ENCODE results near the gene UBAC1. TPM values are rescaled to one million over a fixed set of nuclear protein-coding genes. Genes with fewer than 3 reads are reported as not detected.

UBAC1 gene
- total RNA-seq, 2 experiments from 2014 or later = 16.4 to 19.6 TPM

GRCh38 chr9:135890190-135891026, 70.8 kb downstream of the UBAC1 start:
- no peak for TF ChIP-seq CTCF (IDR thresholded peaks at IDR 0.05)
- no peaks in the 10 kb centered on the region for H3K27me3 ChIP-seq (ENCODE audit: control insufficient read depth in 1 of 2, insufficient read depth in 2 of 2, low read length in 2 of 2)
- ChIA-PET CTCF (no interaction called here), POLR2A (no interaction called here)
- Mint-ChIP-seq H3K27ac (no peak overlapping the region), H3K4me3 (no peak overlapping the region), H3K4me1 (ENCODE audit: low read depth) (peaks cover 75% of the 10 kb centered on the region), H3K27me3 (no peaks in the 10 kb centered on the region), H3K9me3 (no peaks in the 10 kb centered on the region), H3K36me3 (ENCODE audit: low read depth) (peaks cover 5% of the 10 kb centered on the region)
- H3K4me3 ChIP-seq (ENCODE audit: low read length) = no peak overlapping the region
- no peak for DNase-seq
- no peaks in the 10 kb centered on the region for H3K9me3 ChIP-seq (ENCODE audit: control insufficient read depth in 1 of 2, insufficient read depth in 1 of 2, low read length in 2 of 2)
- intact Hi-C loops (cut with DNase I, micrococcal nuclease) = no loop called here
- no peak for ATAC-seq (ENCODE audit: poor library complexity)
- H3K36me3 ChIP-seq (ENCODE audit: insufficient read depth, low read length) = no peaks in the 10 kb centered on the region
- peaks cover 57% of the 10 kb centered on the region for H3K4me1 ChIP-seq (ENCODE audit: insufficient read depth, low read length)
- no peak overlapping the region for H3K27ac ChIP-seq (ENCODE audit: low read depth in 1 of 2, low read length in 2 of 2)

DNA sequence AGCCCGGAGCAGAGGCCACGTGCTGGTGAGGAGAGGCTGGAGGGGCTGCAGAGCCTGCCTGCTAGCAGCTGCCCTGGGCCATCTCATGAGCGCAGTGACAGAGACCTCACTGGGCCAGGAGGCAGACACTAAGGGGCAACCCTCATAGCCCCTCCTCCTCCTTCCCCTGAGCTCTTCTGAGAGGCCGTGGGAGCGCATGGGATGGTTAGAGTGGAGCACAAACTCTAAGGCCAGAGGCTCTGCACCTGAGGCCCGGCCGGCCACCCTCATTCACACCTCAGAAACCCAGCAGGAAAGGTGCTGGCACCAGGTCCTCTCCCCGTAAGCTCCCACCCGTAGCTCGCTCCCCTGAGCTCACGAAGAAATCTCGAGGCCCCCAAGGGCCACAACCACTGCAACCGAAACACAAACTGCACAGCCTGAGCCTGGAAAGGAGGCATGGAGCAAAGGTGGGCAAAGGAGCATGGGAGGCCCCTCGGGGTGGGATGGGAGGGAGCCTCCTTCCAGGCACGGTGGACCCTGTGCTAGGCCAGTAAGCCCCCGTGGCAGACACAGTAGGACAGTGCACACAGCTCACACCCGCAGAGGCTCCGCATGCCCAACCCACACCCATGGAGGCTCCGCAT, 71.5 kb downstream of the UBAC1 start:
- no peaks in the 10 kb centered on the region for H3K36me3 ChIP-seq (ENCODE audit: insufficient read depth, low read length)
- no peak for TF ChIP-seq CTCF (IDR thresholded peaks at IDR 0.05)
- Mint-ChIP-seq H3K36me3 (ENCODE audit: low read depth) (peaks cover 5% of the 10 kb centered on the region), H3K27me3 (no peaks in the 10 kb centered on the region), H3K4me1 (ENCODE audit: low read depth) (peaks cover 75% of the 10 kb centered on the region), H3K27ac (no peak overlapping the region), H3K4me3 (no peak overlapping the region), H3K9me3 (no peaks in the 10 kb centered on the region)
- ATAC-seq (ENCODE audit: poor library complexity) (no peak), DNase-seq (no peak)
- intact Hi-C loops (cut with DNase I, micrococcal nuclease) = no loop called here
- CTCF ChIA-PET = no interaction called here
- H3K27me3 ChIP-seq (ENCODE audit: control insufficient read depth in 1 of 2, insufficient read depth in 2 of 2, low read length in 2 of 2) = no peaks in the 10 kb centered on the region
- no peak overlapping the region for H3K27ac ChIP-seq (ENCODE audit: low read depth in 1 of 2, low read length in 2 of 2)
- H3K4me3 ChIP-seq (ENCODE audit: low read length) = no peak overlapping the region
- peaks cover 63% of the 10 kb centered on the region for H3K4me1 ChIP-seq (ENCODE audit: insufficient read depth, low read length)
- H3K9me3 ChIP-seq (ENCODE audit: control insufficient read depth in 1 of 2, insufficient read depth in 1 of 2, low read length in 2 of 2) = no peaks in the 10 kb centered on the region
- POLR2A ChIA-PET = no interaction called here

DNA sequence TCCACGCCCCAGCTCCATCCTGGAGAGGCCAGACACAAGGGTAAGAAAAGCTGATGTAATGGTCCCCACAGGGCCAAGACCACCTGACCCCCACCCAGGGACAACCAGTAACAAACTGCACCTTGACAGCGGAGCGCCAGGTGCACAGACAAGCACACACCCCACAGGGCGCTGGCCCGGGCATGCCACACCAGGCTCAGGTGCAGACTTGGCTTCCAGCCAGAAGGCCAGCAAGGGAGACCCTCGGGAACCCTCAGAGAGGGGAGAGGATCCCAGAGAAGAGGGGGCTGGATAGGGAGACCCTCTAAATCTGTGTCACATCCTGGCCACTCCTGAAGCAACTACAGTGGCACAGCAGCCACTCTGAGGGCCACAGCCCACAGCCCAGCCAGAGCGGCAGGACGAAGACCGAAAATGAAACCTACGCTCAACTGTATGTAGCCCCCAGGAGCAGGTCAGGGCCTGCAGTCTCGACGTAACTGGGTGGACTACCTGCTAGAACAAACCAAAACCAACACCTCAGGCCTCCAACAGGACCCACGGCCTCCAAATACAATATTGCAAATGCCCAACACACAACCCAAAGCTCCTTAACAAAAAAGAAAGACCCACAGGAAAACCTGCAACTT, 72.3 kb downstream of the UBAC1 start:
- ChIA-PET POLR2A (no interaction called here), CTCF (no interaction called here)
- H3K27ac ChIP-seq (ENCODE audit: low read depth in 1 of 2, low read length in 2 of 2) = no peak overlapping the region
- intact Hi-C loops (cut with DNase I, micrococcal nuclease) = no loop called here
- no peaks in the 10 kb centered on the region for H3K36me3 ChIP-seq (ENCODE audit: insufficient read depth, low read length)
- TF ChIP-seq CTCF (IDR thresholded peaks at IDR 0.05) = no peak
- no peak for ATAC-seq (ENCODE audit: poor library complexity)
- DNase-seq = no peak
- Mint-ChIP-seq H3K36me3 (ENCODE audit: low read depth) (peaks cover 5% of the 10 kb centered on the region), H3K4me1 (ENCODE audit: low read depth) (peaks cover 80% of the 10 kb centered on the region), H3K9me3 (no peaks in the 10 kb centered on the region), H3K4me3 (no peak overlapping the region), H3K27me3 (no peaks in the 10 kb centered on the region), H3K27ac (peak overlapping the region; percentile 89)
- no peaks in the 10 kb centered on the region for H3K9me3 ChIP-seq (ENCODE audit: control insufficient read depth in 1 of 2, insufficient read depth in 1 of 2, low read length in 2 of 2)
- H3K4me3 ChIP-seq (ENCODE audit: low read length) = no peak overlapping the region
- peaks cover 64% of the 10 kb centered on the region for H3K4me1 ChIP-seq (ENCODE audit: insufficient read depth, low read length)
- no peaks in the 10 kb centered on the region for H3K27me3 ChIP-seq (ENCODE audit: control insufficient read depth in 1 of 2, insufficient read depth in 2 of 2, low read length in 2 of 2)
